ENCODE results near the gene UBALD2.

- no peak for TF ChIP-seq POLR2A (IDR thresholded peaks at IDR 0.05)
- TF ChIP-seq CTCF (IDR thresholded peaks at IDR 0.05) = no peak
- no peak for TF ChIP-seq POLR2AphosphoS5 (IDR thresholded peaks at IDR 0.05)
Measured at GRCh38 chr17:76276069-76276431, 10.9 kb downstream of the UBALD2 start.

Data from breast epithelium (tissue), 3 donors.